Measurements from ENCODE around the gene LRRC52.

Gene LRRC52

DNA sequence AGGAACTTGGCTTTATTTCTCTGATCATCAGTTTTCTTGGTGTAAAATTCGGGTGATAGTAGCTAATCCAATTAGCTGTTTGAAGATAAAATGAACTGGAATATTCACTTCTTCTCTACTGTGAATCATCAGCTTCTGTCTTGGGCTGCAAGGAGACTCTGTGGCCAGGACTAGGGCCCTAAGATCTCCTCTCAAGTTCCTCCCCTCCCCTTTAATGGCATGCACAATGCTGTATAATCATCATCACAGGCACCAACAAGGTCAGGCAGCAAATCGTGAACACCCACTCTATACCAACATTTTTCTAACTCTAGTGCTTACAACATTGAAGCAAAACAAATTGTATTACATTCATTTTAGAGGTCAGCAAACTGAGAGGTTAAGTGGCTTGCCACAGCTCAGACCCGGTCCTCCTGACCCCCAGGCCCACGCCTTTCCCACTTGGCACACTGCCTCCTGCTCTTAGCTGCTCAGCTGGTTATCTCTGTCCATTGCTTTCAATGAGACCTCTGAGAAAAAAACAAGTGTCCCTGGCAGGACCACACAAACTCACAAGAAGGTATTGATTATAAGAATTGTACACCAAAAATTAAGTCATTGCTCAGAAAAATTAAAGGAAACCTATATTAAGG is 31.8 kb downstream of the LRRC52 start:
- Histone ChIP-seq H3K9ac (ENCODE audit: low read length) (no peak overlapping the region), H3K36me3 (replicated peaks; ENCODE audit: insufficient read depth, low read length) (no peaks in the 10 kb centered on the region), H2AFZ (ENCODE audit: low read length) (no peak overlapping the region), H3K27me3 (replicated peaks; ENCODE audit: insufficient read depth, low read length) (no peaks in the 10 kb centered on the region), H3K4me2 (ENCODE audit: low read depth, low read length) (no peak overlapping the region), H3K4me3 (ENCODE audit: low read length) (no peak overlapping the region), H3K27ac (ENCODE audit: low read length) (no peak overlapping the region), H3F3A (ENCODE audit: insufficient read depth, low read length) (no peaks in the 10 kb centered on the region), H4K20me1 (ENCODE audit: insufficient read depth, low read length) (no peaks in the 10 kb centered on the region), H3K9me2 (replicated peaks; ENCODE audit: insufficient read depth, low read length) (no peaks in the 10 kb centered on the region), H3K9me3 (replicated peaks; ENCODE audit: insufficient read depth, low read length) (no peaks in the 10 kb centered on the region), H3K79me2 (ENCODE audit: low read length) (no peaks in the 10 kb centered on the region), H3K4me1 (ENCODE audit: low read length) (no peaks in the 10 kb centered on the region)
- no peak for DNase-seq
- TF ChIP-seq CTCF (IDR thresholded peaks at IDR 0.05; ENCODE audit: low read length) (no peak), EZH2phosphoT487 (IDR thresholded peaks at IDR 0.05; ENCODE audit: low read length) (no peak)

- H3K36me3 ChIP-seq (replicated peaks; ENCODE audit: insufficient read depth, low read length) = no peaks in the 10 kb centered on the region
- H3F3A ChIP-seq (ENCODE audit: insufficient read depth, low read length) = no peaks in the 10 kb centered on the region
- no peak overlapping the region for H2AFZ ChIP-seq (ENCODE audit: low read length)
- H3K4me1 ChIP-seq (ENCODE audit: low read length) = no peaks in the 10 kb centered on the region
- no peaks in the 10 kb centered on the region for H3K9me2 ChIP-seq (replicated peaks; ENCODE audit: insufficient read depth, low read length)
- no peak overlapping the region for H3K4me3 ChIP-seq (ENCODE audit: low read length)
- TF ChIP-seq EZH2phosphoT487 (IDR thresholded peaks at IDR 0.05; ENCODE audit: low read length) = no peak
- H3K79me2 ChIP-seq (ENCODE audit: low read length) = no peaks in the 10 kb centered on the region
- H3K27ac ChIP-seq (ENCODE audit: low read length) = no peak overlapping the region
- H3K27me3 ChIP-seq (replicated peaks; ENCODE audit: insufficient read depth, low read length) = no peaks in the 10 kb centered on the region
- no peak overlapping the region for H3K9ac ChIP-seq (ENCODE audit: low read length)
- H3K4me2 ChIP-seq (ENCODE audit: low read depth, low read length) = no peak overlapping the region
- no peaks in the 10 kb centered on the region for H3K9me3 ChIP-seq (replicated peaks; ENCODE audit: insufficient read depth, low read length)
- DNase-seq = peak; percentile 44
- H4K20me1 ChIP-seq (ENCODE audit: insufficient read depth, low read length) = no peaks in the 10 kb centered on the region
Observed at GRCh38 chr1:165576536-165576935, 32.7 kb downstream of the LRRC52 start.

GRCh38 chr1:165577707-165578106 is 33.9 kb downstream of the LRRC52 start:
- no peak overlapping the region for H3K27ac ChIP-seq (ENCODE audit: low read length)
- no peaks in the 10 kb centered on the region for H3K9me2 ChIP-seq (replicated peaks; ENCODE audit: insufficient read depth, low read length)
- no peaks in the 10 kb centered on the region for H3K36me3 ChIP-seq (replicated peaks; ENCODE audit: insufficient read depth, low read length)
- H3K4me1 ChIP-seq (ENCODE audit: low read length) = no peaks in the 10 kb centered on the region
- TF ChIP-seq EZH2 (optimal IDR thresholded peaks at IDR 0.05; ENCODE audit: low read depth, low read length) = no peak
- no peak for TF ChIP-seq CTCF (IDR thresholded peaks at IDR 0.05; ENCODE audit: low read length)
- no peak for TF ChIP-seq EZH2phosphoT487 (IDR thresholded peaks at IDR 0.05; ENCODE audit: low read length)
- H3K4me3 ChIP-seq (ENCODE audit: low read length) = no peak overlapping the region
- no peaks in the 10 kb centered on the region for H3K9me3 ChIP-seq (replicated peaks; ENCODE audit: insufficient read depth, low read length)
- no peaks in the 10 kb centered on the region for H3K79me2 ChIP-seq (ENCODE audit: low read length)
- no peaks in the 10 kb centered on the region for H4K20me1 ChIP-seq (ENCODE audit: insufficient read depth, low read length)
- no peaks in the 10 kb centered on the region for H3K27me3 ChIP-seq (replicated peaks; ENCODE audit: insufficient read depth, low read length)
- no peak overlapping the region for H3K4me2 ChIP-seq (ENCODE audit: low read depth, low read length)
- no peak overlapping the region for H2AFZ ChIP-seq (ENCODE audit: low read length)
- H3K9ac ChIP-seq (ENCODE audit: low read length) = no peak overlapping the region
- DNase-seq = no peak
- no peaks in the 10 kb centered on the region for H3F3A ChIP-seq (ENCODE audit: insufficient read depth, low read length)
